Lower leg skin (tissue), 3 donors: Measurements from ENCODE around the gene SP3.

Source experiments
- POLR2A ChIP-seq, 2 donors: fragments of 450-650 bp; IDR thresholded peaks; one replicate each; pipeline ENCODE4 v1.6.1; 2016 to 2017; ENCODE audit warnings: antibody characterized with exemption in 2 of 2, mild to moderate bottlenecking in 1 of 2, moderate library complexity in 1 of 2
- TF ChIP-seq, protein P1 (sequence below), 3 donors: fragments of 450-650 bp; IDR thresholded peaks; one replicate each; pipeline ENCODE4 v1.5.1; 2016; ENCODE audit warnings: antibody characterized with exemption in 3 of 3, mild to moderate bottlenecking in 3 of 3, moderate library complexity in 2 of 3

DNA sequence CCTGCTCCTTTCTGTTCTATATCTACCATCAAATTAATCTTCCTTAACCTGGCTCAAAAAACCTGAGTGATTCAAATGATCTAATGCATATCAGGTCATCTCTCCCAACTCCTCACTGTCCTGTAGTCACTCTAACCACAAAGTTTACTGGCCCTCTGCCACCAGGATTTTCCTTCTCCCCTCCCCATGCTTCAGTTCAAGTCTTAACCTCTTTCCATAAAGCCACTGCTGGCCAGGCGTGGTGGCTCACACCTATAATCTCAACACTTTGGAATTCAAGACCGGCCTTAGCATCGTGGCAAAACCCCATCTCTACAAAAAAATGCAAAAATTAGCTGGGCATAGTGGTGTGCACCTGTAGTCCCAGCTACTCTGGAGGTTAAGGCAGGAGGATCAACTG, 7.5 kb upstream of the SP3 start:
- TF ChIP-seq, protein P1, sequence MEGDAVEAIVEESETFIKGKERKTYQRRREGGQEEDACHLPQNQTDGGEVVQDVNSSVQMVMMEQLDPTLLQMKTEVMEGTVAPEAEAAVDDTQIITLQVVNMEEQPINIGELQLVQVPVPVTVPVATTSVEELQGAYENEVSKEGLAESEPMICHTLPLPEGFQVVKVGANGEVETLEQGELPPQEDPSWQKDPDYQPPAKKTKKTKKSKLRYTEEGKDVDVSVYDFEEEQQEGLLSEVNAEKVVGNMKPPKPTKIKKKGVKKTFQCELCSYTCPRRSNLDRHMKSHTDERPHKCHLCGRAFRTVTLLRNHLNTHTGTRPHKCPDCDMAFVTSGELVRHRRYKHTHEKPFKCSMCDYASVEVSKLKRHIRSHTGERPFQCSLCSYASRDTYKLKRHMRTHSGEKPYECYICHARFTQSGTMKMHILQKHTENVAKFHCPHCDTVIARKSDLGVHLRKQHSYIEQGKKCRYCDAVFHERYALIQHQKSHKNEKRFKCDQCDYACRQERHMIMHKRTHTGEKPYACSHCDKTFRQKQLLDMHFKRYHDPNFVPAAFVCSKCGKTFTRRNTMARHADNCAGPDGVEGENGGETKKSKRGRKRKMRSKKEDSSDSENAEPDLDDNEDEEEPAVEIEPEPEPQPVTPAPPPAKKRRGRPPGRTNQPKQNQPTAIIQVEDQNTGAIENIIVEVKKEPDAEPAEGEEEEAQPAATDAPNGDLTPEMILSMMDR (IDR thresholded peaks at IDR 0.05) = no peak
- TF ChIP-seq POLR2A (IDR thresholded peaks at IDR 0.05) = no peak
